K562 (cell line): ENCODE measurements around the gene NME4. TPM values are rescaled to one million over a fixed set of nuclear protein-coding genes. Genes with fewer than 3 reads are reported as not detected.

Source experiments
- BCOR ChIP-seq: fragments of 450-650 bp; IDR thresholded peaks from 2 replicates; pipeline ENCODE4 v1.6.1; 2016
- IRF2 ChIP-seq: sonication (generic); formaldehyde crosslinking; IDR thresholded peaks from 2 replicates; pipeline ENCODE4 v1.8.1; 2022; ENCODE audit warnings: mild to moderate bottlenecking, missing genetic modification reagents
- KDM2B ChIP-seq: fragments of 250-450 bp; sonication (Bioruptor Pico); IDR thresholded peaks from 2 replicates; pipeline ENCODE4 v1.8.0; 2021; ENCODE audit warnings: mild to moderate bottlenecking, moderate library complexity
- KLF6 ChIP-seq: fragments of 250-450 bp; sonication (Bioruptor Pico); IDR thresholded peaks from 2 replicates; pipeline ENCODE4 v1.4.0; 2020; ENCODE audit warnings: mild to moderate bottlenecking, moderate library complexity, borderline replicate concordance
- MTA2 ChIP-seq: fragments of 450-650 bp; IDR thresholded peaks from 2 replicates; pipeline ENCODE4 v1.6.1; 2016; ENCODE audit warnings: low read depth
- MYC ChIP-seq, 2 experiments: fragments of 250-450 bp in 1 of 2; sonication (Bioruptor Pico) in 1 of 2; IDR thresholded peaks; 2 replicates each; pipeline versions ENCODE4 v1.5.1 to v1.6.1; 2012 to 2021; ENCODE audit warnings: low read depth in 2 of 2, borderline replicate concordance in 1 of 2, improper control_type of control experiment in 1 of 2, low read length in 1 of 2, mild to moderate bottlenecking in 1 of 2, moderate library complexity in 1 of 2
- NFATC3 ChIP-seq: fragments of 450-650 bp; IDR thresholded peaks from 2 replicates; pipeline ENCODE4 v1.6.1; 2017; ENCODE audit warnings: mild to moderate bottlenecking
- PRMT5 ChIP-seq: sonication (generic); formaldehyde crosslinking; IDR thresholded peaks from 2 replicates; pipeline ENCODE4 v1.5.0; 2020; ENCODE audit warnings: missing genetic modification reagents
- SMAD1 ChIP-seq: fragments of 150-350 bp; IDR thresholded peaks from 2 replicates; pipeline ENCODE4 v1.6.1; 2014; ENCODE audit warnings: low read length, low read depth; ENCODE audit not compliant: partially characterized antibody
- SP1 ChIP-seq: sonication (generic); formaldehyde crosslinking; IDR thresholded peaks from 2 replicates; pipeline ENCODE4 v1.8.1; 2022; ENCODE audit warnings: mild to moderate bottlenecking, missing genetic modification reagents
- SP2 ChIP-seq: IDR thresholded peaks from 2 replicates; pipeline ENCODE4 v1.6.1; 2011; ENCODE audit warnings: mild to moderate bottlenecking, low read depth, low read length, moderate library complexity; ENCODE audit not compliant: poor library complexity, severe bottlenecking; ENCODE audit errors: extremely low read depth
- TAF7 ChIP-seq: fragments of 450-650 bp; IDR thresholded peaks from 2 replicates; pipeline ENCODE4 v1.6.1; 2016; ENCODE audit warnings: missing genetic modification characterization, missing compliant biosample characterization
- TBP ChIP-seq: optimal IDR thresholded peaks from 2 replicates; pipeline ENCODE3; 2011; ENCODE audit warnings: low read depth, low read length, improper control_type of control experiment
- TRIM24 ChIP-seq, 2 experiments: fragments of 450-650 bp; IDR thresholded peaks; 2 replicates each; pipeline ENCODE4 v1.6.1; 2016
- TSHZ1 ChIP-seq: fragments of 250-450 bp; sonication (Bioruptor Pico); IDR thresholded peaks from 2 replicates; pipeline ENCODE4 v1.4.0; 2020; ENCODE audit warnings: mild to moderate bottlenecking, moderate library complexity
- ZNF561 ChIP-seq: fragments of 450-650 bp; formaldehyde crosslinking; conservative IDR thresholded peaks from 2 replicates; pipeline ENCODE4 v1.4.0; 2020; ENCODE audit warnings: mild to moderate bottlenecking, moderate library complexity
- ZNF655 ChIP-seq: fragments of 250-450 bp; sonication (Bioruptor Pico); IDR thresholded peaks from 2 replicates; pipeline ENCODE4 v1.5.0; 2021
- ZNF695 ChIP-seq: fragments of 450-650 bp; formaldehyde crosslinking; IDR thresholded peaks from 2 replicates; pipeline ENCODE4 v1.4.0; 2020; ENCODE audit warnings: mild to moderate bottlenecking, moderate library complexity
- ZNF766 ChIP-seq: fragments of 200-800 bp; sonication (Bioruptor generic); conservative IDR thresholded peaks from 2 replicates; pipeline ENCODE4 v1.6.1; 2016; ENCODE audit warnings: missing genetic modification characterization, missing compliant biosample characterization
- polyA plus RNA-seq, 8 experiments: library from polyadenylated mRNA; depleted of rRNA in 4 of 8; stranded (reverse) in 5 of 8; unstranded in 3 of 8; fragments of >200 nt; fragmentation: Nextera tagmentation in 2 of 8; fragmentation: Illumina TruSeq in 1 of 8; extraction: Ambion mirVana in 2 of 8; extraction: Trizol in 1 of 8; gene quantifications; 2 replicates each; pipeline versions ENCODE4 v1.2.1 to v1.2.3, GENCODE V29; 2011 to 2014; ENCODE audit warnings: inconsistent platforms in 1 of 8, missing spikeins in 1 of 8
- total RNA-seq, 7 experiments: library from RNA; depleted of rRNA in 6 of 7; stranded (reverse); fragments of >200 nt in 6 of 7; fragmentation: Illumina TruSeq in 2 of 7; extraction: Trizol in 2 of 7; gene quantifications; 2 replicates each; pipeline versions ENCODE4 v1.2.1 to v1.2.3, GENCODE V29; 2011 to 2021; ENCODE audit warnings: low replicate concordance in 1 of 7
- TF ChIP-seq, protein P1 (sequence below): fragments of 250-450 bp; sonication (Bioruptor Pico); IDR thresholded peaks from 2 replicates; pipeline ENCODE4 v1.8.0; 2021; ENCODE audit warnings: moderate library complexity, mild to moderate bottlenecking, inconsistent platforms

Gene NME4
- total and polyA plus RNA-seq, 9 of the 15 experiments (the other 6 are each of a cell fraction or from before 2014, with no cell fraction given), result 15.4 to 264 (median 139) TPM

GRCh38 chr16:425082-425718 lies 28.2 kb downstream of the NME4 start, which contains the start of gene RAB11FIP3 (continued):
- TF ChIP-seq MYC (IDR thresholded peaks at IDR 0.05; ENCODE audit: low read depth, low read length), result 0 out of 2 replicates have a peak, but pooled peaks have one; percentile 10
- TF ChIP-seq MYC (CRISPR knock-in tag; IDR thresholded peaks at IDR 0.05; ENCODE audit: borderline replicate concordance, low read depth), result peak; percentile 77; the same call in 1 of the 2 replicates
- TF ChIP-seq MTA2, result no peak
- no peak for TF ChIP-seq TRIM24 (IDR thresholded peaks at IDR 0.05)
- no peak for TF ChIP-seq SP1 (CRISPR knock-in tag)
- no peak for TF ChIP-seq ZNF695 (CRISPR knock-in tag)
- TF ChIP-seq SMAD1, result no peak
- no peak for TF ChIP-seq ZNF655 (CRISPR knock-in tag)
- no peak for TF ChIP-seq ZNF766 (CRISPR knock-in tag)
- peak; percentile 47 for TF ChIP-seq TBP
- no peak for TF ChIP-seq TSHZ1
- no peak for TF ChIP-seq NFATC3
- TF ChIP-seq BCOR, result peak; percentile 28; the same call in 1 of the 2 replicates
- no peak for TF ChIP-seq IRF2 (CRISPR knock-in tag)
- TF ChIP-seq, protein P1, sequence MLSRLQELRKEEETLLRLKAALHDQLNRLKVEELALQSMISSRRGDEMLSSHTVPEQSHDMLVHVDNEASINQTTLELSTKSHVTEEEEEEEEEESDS (CRISPR knock-in tag), result no peak
- no peak for TF ChIP-seq ZNF561 (CRISPR knock-in tag)
- no peak for TF ChIP-seq SP2
- 0 out of 2 replicates have a peak, but pooled peaks have one; percentile 13 for TF ChIP-seq KDM2B
- no peak for TF ChIP-seq PRMT5 (CRISPR knock-in tag)
- TF ChIP-seq KLF6, result no peak
- no peak for TF ChIP-seq TAF7 (tag)
